HG03575 (cell line): ENCODE data around the gene SERGEF.

Experiments used
- ATAC-seq: cut with Tn5 transposase; IDR thresholded peaks from one replicate; pipeline ENCODE4 v1.9.1; 2021; ENCODE audit not compliant: unreplicated experiment, insufficient number of reproducible peaks, low FRiP score; ENCODE audit errors: extremely low read depth

SERGEF gene

DNA sequence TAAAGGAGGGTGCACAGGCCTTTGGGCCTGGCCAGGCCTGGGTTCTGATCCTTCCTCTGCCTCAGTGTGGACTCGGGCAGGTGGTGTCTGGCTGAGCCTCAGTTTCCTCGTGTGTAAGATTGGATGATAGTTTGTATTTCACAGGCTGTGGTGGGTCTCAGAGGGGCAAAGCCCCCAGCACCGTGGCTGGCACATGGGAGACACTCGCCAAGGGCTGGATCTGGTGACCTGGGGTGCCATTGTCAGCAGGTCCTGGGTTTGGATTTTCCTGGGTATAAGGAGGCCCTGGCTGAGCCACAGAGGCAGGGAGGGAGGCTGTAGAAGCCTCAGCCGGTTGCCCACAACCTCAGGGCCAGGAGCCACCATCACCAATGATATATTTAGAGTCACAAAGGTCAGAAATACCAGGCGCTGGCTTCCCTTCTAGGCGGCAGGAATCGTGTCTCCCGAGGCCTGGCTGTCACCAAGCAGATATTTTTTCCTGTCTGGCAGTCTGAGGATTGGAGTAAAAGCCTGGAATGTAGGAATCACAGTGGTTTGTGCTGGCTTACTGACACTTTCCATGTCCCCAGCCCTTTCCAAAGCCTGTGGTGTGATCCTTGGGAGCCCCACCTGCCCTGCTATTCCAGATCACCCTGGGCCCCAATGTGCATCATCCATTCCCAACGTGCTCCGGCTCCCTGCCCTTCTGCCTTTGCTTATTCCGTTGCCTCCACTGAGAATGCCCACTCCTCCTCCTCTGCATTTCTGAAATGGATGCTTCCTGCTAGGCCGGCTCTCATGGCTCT lies 262.6 kb downstream of the SERGEF start:
- no peak for ATAC-seq

DNA sequence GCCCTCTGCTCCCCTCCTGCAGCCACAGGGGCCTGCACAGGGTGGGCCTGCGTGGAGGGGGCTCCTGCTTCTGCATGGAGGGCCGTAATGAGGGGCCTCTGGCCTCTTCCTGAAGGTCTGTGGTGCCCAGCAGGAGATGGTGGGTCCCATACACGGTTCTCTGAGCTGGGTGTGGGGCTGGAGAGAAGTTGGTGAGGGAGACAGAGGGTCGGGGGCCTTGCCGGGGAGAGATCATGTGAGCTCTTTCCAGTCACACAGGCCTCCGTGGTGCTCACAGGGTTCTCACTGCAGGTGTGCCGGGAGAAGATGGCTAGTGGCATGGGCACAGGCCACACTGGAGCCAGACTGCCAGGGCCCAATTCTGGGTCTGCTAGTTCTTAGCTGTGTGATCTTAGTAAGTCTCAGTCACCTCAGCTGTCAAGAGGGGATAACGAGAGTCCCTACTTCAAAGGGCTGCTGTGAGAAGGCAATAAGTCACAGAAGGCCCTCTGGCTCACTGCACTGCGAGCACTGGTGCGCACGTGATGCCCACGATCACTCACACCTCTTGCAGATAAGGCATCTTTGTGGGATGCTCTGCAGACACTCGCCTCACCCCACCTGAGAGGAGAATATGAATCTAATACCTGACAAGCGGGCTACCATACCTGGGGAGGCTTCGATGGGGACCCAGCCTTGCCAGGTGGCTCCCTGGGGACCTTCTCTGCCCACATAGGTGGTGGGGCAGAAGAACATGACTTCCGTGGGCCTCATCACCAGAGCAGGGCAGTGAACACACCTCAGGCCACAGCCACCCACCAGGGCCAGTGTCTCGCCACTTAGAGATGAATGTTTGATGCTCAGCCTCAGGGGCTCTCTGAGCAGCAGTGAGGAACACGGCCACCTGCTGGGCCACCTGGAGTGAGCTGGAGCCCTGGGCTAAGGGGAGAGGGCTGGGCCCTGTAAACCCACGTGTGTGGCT lies 263.8 kb downstream of the SERGEF start:
- ATAC-seq = no peak

DNA sequence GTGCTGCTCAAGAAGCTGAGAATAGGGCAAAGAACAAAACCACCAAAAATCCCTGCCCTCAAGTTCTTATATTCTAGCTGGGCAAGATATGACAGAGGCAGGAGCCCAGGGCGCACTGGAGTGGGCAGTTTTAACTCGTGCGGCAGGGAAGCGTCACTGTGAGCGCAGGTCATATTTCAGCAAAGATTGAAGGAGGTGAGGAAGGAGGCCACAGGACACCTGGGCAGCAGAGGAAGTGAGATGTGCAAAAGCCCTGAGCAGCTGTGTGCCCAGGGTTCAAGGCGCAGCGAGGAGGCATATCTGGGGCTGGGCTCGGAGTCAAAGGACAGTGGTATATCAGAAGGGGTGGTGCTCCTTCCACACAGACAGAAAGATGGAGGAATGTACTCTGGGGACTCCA lies 264.8 kb downstream of the SERGEF start:
- no peak for ATAC-seq

DNA sequence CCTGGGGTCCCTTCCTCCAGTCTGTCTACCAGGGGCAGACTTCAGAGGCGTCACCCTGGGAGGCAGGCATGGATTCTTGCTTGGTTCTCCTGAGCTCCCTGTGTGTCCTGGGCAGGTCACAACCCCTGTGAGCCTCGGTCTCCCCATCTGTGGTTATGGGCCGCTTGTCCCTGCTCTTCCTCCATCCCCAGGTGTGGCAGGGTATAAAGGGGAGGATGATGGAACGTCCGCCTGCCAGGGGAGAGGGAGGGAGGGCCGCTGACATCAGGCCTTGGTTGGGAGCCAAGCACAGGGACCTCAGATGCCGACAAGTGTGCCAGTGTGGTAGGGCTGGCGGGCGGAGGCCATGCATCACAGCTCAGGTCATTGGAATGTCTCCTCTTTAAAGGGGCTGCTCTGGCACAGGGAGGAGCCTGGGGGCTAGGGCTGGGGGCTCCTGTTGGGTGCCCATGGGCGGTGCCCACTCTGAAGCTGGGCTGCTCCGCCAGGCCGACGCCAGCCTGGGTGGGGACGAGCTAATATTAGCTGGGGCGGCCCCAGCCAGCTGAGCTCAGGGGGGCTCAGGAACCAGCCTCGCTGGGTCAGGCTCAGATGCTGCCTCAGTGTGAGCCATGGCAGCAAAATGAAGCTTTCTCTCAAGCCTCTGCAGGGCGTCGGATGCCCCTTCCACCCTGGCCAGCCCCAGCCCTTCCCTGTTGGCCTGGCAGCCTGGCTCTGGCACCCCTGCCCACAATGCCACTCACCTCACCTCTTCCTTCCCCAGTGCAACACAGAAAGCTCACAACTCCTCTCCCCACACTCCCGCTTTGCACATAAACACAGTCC lies 265.5 kb downstream of the SERGEF start:
- ATAC-seq = no peak

DNA sequence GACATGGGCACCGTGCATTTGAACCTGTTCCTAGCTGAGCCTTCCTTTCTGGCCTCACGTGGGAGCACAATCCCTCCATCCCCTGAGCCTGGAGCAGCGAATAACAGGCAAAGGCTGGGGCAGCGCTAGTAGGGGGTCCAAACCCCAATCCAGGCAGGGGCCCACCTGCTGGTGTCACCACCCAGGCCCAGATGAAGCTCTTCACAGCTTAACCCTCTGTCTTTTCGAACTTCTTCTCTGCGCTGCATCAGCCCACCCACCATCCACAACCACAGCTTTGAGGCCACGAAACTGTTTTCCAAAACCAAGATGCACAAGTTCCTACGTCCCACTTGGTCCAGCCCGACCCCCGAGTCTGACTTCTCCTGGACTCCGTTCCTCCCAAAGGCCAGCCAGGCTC lies 266.8 kb downstream of the SERGEF start:
- no peak for ATAC-seq

DNA sequence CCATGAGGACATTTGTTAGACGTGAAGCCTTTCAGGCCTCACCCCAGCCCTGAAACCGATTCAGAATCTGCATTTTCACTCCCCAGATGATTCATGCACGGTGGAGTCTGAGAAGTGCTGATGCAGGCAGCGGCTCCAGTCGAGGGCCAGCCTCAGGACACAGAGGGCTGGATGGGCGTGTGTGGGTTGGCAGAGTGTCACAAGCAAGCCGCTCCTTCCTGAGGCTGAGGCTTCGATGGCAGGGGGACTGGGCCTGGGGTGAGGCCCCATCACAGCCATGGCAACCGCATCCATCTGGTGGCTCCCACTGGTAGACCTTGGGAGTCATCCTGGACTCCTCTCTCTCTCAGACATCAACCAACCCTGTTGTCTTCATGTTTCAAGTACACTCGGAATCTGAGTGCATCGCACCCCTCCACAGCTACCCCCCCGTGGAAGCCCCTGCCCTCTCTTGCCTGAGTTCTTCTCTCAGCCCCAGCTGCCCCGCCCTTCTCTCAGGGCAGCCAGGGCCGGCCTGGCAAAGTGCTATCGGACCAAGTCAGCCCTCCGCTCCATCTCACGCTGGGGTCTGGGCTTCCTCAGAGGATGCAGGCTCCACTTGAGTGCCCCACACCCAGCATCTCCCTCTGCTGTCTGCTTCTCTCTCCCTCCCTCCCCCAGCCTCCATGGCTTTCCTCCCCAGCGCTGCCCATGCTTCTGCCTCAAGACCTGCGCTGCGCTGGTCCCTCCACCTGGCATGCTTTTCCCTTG lies 267.6 kb downstream of the SERGEF start:
- ATAC-seq = no peak

DNA sequence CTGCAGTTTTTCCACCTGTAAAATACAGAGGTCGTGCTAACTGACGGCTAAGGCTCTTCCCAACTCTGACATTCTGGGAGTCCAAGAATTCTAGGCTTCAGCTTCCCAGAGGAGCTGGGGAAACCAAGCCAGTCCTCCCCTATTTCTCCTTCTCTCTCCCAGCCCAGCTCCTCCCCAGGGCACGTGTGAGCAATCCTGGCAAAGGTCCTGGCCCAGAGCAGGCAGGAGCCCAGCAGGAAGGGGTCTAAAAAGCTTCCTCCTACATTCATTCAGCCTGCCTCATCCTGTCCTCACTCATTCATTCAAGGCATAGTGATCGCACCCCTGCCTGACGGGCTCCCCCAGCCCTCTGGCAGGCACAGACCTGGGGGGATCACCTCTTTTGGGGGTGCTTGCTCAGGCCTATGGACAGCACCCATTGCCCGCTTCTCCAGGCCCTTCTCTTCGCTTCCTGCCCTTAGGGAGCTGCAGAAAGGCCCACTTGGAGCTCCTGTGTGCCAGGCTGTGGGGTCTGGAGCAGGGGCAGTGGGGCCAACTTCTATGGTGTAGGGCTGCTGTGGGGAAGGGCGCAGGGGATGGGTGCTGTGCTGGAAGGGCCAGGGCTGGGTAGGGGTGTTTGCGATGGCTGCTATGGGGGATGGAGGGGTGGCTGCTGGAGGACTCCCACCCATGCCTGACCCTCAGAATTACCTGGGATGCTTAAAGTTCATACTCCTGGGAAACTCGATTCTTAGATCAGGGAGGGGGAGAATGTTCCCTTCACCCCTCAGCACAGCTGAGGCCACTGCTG lies 268.5 kb downstream of the SERGEF start:
- no peak for ATAC-seq

DNA sequence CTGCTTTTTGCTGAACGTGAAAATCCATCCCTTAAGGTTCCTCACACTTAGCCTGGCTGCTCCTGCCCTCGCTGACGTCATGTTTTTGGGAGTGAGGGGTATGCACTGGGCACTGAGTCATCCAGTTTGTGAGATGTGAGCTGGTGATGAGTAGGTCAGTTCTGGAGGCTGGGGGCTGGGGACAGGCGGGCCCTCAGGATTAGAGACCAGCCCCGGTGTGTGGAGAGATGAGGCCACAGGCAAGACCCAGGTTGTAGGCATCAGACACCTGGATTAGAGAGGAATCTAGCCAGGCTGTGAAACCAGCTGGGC lies 269.1 kb downstream of the SERGEF start:
- no peak for ATAC-seq

DNA sequence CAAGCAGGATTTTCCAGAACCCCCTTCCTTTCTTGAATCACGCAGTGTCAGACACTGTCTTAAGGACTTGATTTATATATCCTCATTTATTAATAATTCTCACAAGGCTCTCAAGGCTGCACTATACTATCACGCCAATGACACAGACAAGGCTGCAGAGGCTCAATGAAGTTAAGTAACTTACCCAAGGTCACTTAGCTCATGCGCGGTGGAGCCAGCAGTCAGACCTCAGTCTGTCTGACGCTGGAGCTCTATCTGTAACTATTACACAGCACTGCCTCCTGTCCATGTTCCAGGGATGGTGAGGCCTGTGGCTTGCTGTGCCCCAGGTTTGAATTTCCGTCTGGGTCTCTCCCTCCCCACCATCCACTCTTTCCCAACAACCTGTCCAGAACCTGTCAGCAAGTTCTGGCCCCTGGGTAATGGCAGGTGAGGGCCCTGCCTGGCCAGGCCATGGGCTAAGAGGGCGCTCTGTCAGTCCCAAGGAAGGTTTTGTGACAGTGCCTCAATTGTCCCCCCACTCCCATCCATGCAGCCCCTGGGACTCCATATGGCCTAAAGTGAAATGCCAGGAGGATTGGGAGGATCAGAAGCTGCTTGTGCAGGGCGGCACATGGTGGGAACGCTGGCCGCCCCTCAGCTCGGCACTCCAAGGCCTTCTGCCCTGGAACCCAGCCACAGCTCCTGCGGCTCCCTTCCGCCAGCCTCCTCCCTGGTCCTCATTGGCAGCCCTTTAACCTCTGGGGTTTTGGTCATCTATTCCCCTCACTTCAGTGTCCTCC lies 269.6 kb downstream of the SERGEF start:
- ATAC-seq = no peak

DNA sequence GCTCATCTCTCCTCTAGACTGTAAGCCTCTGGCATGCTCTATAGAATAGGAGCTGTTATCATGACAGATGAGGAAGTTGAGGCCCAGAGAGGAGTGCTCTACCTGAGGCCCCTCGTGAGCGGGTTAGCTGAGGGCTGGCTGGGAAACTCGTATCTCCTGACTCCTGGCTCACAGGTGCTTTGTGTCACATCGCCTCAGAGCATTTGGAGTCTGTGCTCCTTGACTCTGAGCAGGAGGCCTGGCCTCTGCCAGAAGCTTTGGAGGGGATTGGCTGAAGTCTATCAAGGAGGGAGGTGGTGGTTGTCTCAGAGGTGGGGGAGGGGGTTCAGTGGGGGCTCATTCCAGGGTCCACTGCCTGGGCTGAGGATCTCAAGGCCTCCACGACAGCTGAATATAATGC lies 270.8 kb downstream of the SERGEF start:
- no peak for ATAC-seq

DNA sequence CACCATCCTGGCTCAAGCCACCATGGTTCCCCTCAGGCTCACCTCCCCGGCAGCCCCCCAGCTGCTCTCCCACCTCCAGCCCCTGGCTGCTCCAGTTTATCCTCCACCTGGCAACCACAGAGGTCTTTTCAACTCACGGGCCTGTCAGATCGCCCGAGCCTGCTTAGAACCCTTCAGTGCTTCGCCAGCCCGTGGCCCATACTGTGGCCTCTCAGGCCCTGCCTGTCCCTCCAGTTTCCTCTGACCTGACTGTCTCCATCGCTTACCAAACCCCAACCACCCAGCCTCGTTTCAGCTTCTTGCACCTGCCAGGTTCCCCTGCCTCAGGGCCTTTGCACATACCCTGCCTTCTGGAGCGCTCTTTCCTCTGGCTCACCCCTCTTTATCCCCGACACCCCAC lies 271.4 kb downstream of the SERGEF start:
- ATAC-seq = no peak

DNA sequence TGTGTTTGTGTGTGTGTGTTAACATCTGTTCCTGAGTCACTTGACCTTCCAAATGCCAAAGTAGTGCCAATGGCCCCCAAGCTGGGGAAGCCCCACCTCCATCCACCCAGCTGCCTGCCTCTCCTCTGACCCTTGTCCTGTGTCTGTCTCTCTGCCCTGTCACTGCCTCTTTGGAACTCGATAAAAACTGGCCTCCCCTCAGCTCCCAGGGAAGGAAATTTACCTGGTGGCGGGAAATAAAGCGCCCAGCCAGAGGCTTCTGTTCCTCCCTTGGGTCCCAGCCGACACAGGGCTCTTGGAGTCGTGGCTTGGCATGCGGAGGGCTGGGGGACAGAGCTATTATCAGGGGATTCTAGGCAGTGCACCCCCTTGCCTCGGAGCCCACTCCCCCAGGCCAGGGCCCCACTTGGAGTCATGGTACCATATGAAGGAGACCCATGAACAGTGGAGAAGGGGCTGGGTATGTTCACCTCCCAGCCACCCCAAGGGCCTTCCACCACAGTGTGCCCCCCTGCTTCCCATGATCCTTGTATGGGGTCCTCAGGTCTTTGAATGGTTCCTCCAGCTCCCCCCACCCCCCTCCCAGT lies 272.1 kb downstream of the SERGEF start:
- ATAC-seq = no peak

DNA sequence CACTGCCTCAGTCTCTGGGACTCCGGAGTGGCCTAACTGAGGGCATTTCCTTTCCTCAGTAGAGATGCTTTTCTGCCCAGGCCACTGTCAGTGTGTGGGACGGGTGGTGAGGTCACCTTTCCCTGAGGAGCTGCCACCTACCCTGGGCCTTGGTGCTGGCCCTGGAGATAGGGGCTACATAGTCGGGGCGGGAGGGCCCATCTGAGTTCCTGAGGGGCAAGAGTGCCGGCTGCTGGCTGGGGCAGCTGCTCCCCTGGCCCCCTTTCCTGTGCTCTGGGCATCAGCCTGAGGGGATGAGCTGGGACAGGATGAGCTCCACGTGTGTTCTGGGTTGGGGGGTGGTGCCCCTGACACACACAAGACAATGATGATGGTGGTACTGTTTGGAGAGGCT lies 272.9 kb downstream of the SERGEF start:
- ATAC-seq = no peak

DNA sequence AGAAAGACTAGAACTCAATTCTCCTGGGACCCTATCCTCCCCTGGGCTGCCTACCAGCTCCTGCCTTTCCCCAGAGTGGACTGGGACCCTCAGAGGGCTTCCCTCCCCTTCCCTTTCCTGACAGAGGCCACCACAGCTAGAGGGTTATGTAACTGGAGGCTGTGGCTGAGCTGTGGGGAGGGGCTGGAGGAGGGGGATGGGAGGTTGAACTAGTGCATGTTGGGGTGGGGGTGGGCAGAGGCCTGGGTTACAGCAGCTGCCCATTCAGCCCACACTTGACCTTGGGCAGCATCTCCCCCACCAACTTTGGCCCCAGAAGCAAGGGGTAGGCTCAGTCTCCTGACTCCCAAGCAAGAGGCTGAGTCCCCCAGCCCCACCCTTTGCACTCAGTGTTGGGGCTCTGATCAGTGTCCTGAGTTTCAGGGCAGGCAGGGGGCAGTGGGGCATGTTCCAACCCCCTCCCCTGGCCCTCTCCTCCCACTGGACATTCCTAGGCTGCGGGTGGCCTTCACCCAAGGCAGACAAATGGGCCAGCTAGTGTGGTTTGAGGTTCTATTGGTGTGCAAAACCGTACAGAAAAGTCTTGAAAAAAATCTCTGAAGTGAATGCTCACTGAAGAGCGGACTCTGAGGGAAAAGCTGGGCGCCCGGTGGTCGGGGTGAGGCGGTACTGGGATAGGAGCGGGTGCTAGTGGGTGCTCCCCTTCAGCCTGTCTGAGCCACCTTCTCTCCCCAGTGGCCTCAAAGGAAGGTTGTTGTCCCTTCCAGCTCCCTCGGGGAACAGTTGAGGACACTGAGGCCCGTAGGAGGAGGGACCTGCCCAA lies 274.5 kb downstream of the SERGEF start:
- no peak for ATAC-seq
